Transverse colon (tissue), 4 donors: Measurements from ENCODE around the gene DCTN2. TPM values are rescaled to one million over a fixed set of nuclear protein-coding genes. Genes with fewer than 3 reads are reported as not detected.

Source experiments
- DNase-seq: peaks from one replicate; pipeline ENCODE4 v3.0.0-alpha.2; 2019
- H3K27ac ChIP-seq, 4 donors: fragments of 200-600 bp; sonication (generic); 2 replicates each; pipeline ENCODE4 v1.5.1; 2016 to 2018; ENCODE audit warnings: inconsistent platforms in 4 of 4
- H3K27me3 ChIP-seq: fragments of 200-600 bp; sonication (generic); 2 replicates; pipeline ENCODE4 v1.5.1; 2017; ENCODE audit warnings: inconsistent platforms
- H3K36me3 ChIP-seq, 4 donors: fragments of 200-600 bp; sonication (generic); 2 replicates each; pipeline ENCODE4 v1.5.1; 2017 to 2019; ENCODE audit warnings: inconsistent platforms in 4 of 4
- H3K4me1 ChIP-seq, 4 donors: fragments of 200-600 bp; sonication (generic); 2 replicates each; pipeline ENCODE4 v1.5.1; 2017 to 2020; ENCODE audit warnings: inconsistent platforms in 4 of 4
- H3K4me3 ChIP-seq, 4 donors: fragments of 200-600 bp; sonication (generic); 1 replicate in 1 of 4; 2 replicates in 3 of 4; pipeline versions ENCODE4 v1.5.1 to v1.6.1; 2017 to 2019; ENCODE audit warnings: inconsistent platforms in 4 of 4
- H3K9me3 ChIP-seq, 2 donors: fragments of 200-600 bp; sonication (generic); 2 replicates each; pipeline ENCODE4 v1.5.1; 2017 to 2019; ENCODE audit warnings: inconsistent platforms in 2 of 2
- CTCF ChIP-seq, 5 experiments: fragments of 200-600 bp in 3 of 5; fragments of 450-650 bp in 2 of 5; sonication (generic) in 3 of 5; IDR thresholded peaks; 1 replicate in 2 of 5; 2 replicates in 3 of 5; pipeline ENCODE4 v1.5.1; 2016 to 2017; ENCODE audit warnings: antibody characterized with exemption in 5 of 5, inconsistent platforms in 3 of 5, mild to moderate bottlenecking in 2 of 5, moderate library complexity in 1 of 5
- EP300 ChIP-seq: sonication (generic); formaldehyde crosslinking; IDR thresholded peaks from one replicate; pipeline ENCODE4 v1.6.1; 2017; ENCODE audit warnings: antibody characterized with exemption, low read depth
- POLR2A ChIP-seq: fragments of 450-650 bp; IDR thresholded peaks from one replicate; pipeline ENCODE4 v1.6.1; 2016; ENCODE audit warnings: antibody characterized with exemption, mild to moderate bottlenecking, moderate library complexity
- POLR2AphosphoS5 ChIP-seq, 3 donors: sonication (generic); formaldehyde crosslinking; IDR thresholded peaks; one replicate each; pipeline ENCODE4 v1.6.1; 2016; ENCODE audit warnings: antibody characterized with exemption in 3 of 3
- WGBS, 2 donors: methylation state at CpG; one replicate each; pipeline ENCODE4 v1.1.5; 2018; ENCODE audit warnings: low coverage in 1 of 2; 5-methylcytosine and 5-hydroxymethylcytosine counted together
- in situ Hi-C, 4 donors: fragments of 200-750 bp; cut with MboI; loops; one replicate each; pipeline versions ENCODE4 v1.15.0 to v1.15.1; 2017; ENCODE audit warnings: low sequenced_read_pairs in 3 of 4, low pct_ligation_motif_present in 1 of 4, low pct_unique_long_range_greater_than_20kb in 1 of 4
- intact Hi-C: fragments of 100-400 bp; cut with DNase I; formaldehyde crosslinking; loops from one replicate; pipeline ENCODE4 v1.15.1; 2023; ENCODE audit warnings: low total_unique reads
- total RNA-seq, 4 donors: library from RNA; depleted of rRNA; stranded (reverse); fragments of >200 nt; gene quantifications; one replicate each; pipeline ENCODE4 v1.1.0, GENCODE V29; 2016

Gene DCTN2
- total RNA-seq, 4 donors from 2014 or later = 154 to 344 (median 175) TPM

GRCh38 chr12:57579677-57580465, 32.9 kb upstream of the DCTN2 start:
- WGBS, 2 donors = 80 to 87% methylated on average over 3 to 8 of the region's 8 CpGs
- TF ChIP-seq POLR2AphosphoS5 (IDR thresholded peaks at IDR 0.05) = no peak
- no peak for TF ChIP-seq CTCF (IDR thresholded peaks at IDR 0.05)
- TF ChIP-seq POLR2A = no peak
- no peak for TF ChIP-seq EP300
- Histone ChIP-seq H3K9me3 (no peaks in the 10 kb centered on the region), H3K4me3 (no peak overlapping the region), H3K27me3 (peaks cover 14% of the 10 kb centered on the region), H3K4me1 (no peaks in the 10 kb centered on the region), H3K27ac (peak overlapping the region in 1 of 4 donors; percentile 25), H3K36me3 (no peaks in the 10 kb centered on the region)
- intact Hi-C loops = loop anchor here (2.0 kb wide), 1 partner anchor 47 kb away; no protein-coding TSS in a partner anchor
- in situ Hi-C loops = loop anchor here in 3 of 4 donors (5.0 to 10.0 kb wide), 3 partner anchors 42 to 47 kb away; no protein-coding TSS in a partner anchor
- DNase-seq = no peak

GRCh38 chr12:57579011-57579410, 32.0 kb upstream of the DCTN2 start:
- H3K4me3 ChIP-seq = no peak overlapping the region
- DNase-seq = no peak
- no peaks in the 10 kb centered on the region for H3K36me3 ChIP-seq
- WGBS, 2 donors = 50 to 87% methylated on average over 1 to 2 of the region's 2 CpGs
- no peaks in the 10 kb centered on the region for H3K4me1 ChIP-seq
- H3K27me3 ChIP-seq = peaks cover 13% of the 10 kb centered on the region
- H3K9me3 ChIP-seq = no peaks in the 10 kb centered on the region
- in situ Hi-C loops = loop anchor here in 1 of 4 donors (10.0 kb wide), 1 partner anchor 46 kb away; no protein-coding TSS in a partner anchor
- no peak for TF ChIP-seq POLR2AphosphoS5 (IDR thresholded peaks at IDR 0.05)
- no peak for TF ChIP-seq CTCF (IDR thresholded peaks at IDR 0.05)
- no peak for TF ChIP-seq EP300
- no peak for TF ChIP-seq POLR2A
- no peak overlapping the region for H3K27ac ChIP-seq
- intact Hi-C loops = no loop called here

- peaks cover 11% of the 10 kb centered on the region for H3K27me3 ChIP-seq
- H3K4me3 ChIP-seq = no peak overlapping the region
- WGBS, 2 donors = 90 to 95% methylated on average over 11 to 12 of the region's 12 CpGs
- intact Hi-C loops = no loop called here
- H3K9me3 ChIP-seq = no peaks in the 10 kb centered on the region
- TF ChIP-seq POLR2AphosphoS5 (IDR thresholded peaks at IDR 0.05) (no peak), POLR2A (no peak), CTCF (IDR thresholded peaks at IDR 0.05) (no peak), EP300 (no peak)
- no peaks in the 10 kb centered on the region for H3K4me1 ChIP-seq
- DNase-seq = no peak
- in situ Hi-C loops = loop anchor here in 1 of 4 donors (10.0 kb wide), 1 partner anchor 47 kb away; no protein-coding TSS in a partner anchor
- H3K36me3 ChIP-seq = no peaks in the 10 kb centered on the region
- no peak overlapping the region for H3K27ac ChIP-seq
These were observed 31.2 kb upstream of the DCTN2 start for GRCh38 chr12:57577981-57578758.

- intact Hi-C loops (no loop called here), in situ Hi-C loops (loop anchor here in 1 of 4 donors (10.0 kb wide), 1 partner anchor 48 kb away; no protein-coding TSS in a partner anchor)
- DNase-seq = no peak
- no peaks in the 10 kb centered on the region for H3K9me3 ChIP-seq
- WGBS, 2 donors = 77 to 78% methylated on average over 4 to 9 of the region's 9 CpGs
- no peaks in the 10 kb centered on the region for H3K4me1 ChIP-seq
- H3K27me3 ChIP-seq = no peaks in the 10 kb centered on the region
- H3K4me3 ChIP-seq = no peak overlapping the region
- TF ChIP-seq CTCF (IDR thresholded peaks at IDR 0.05) (no peak), POLR2AphosphoS5 (IDR thresholded peaks at IDR 0.05) (no peak), POLR2A (no peak), EP300 (no peak)
- no peak overlapping the region for H3K27ac ChIP-seq
- no peaks in the 10 kb centered on the region for H3K36me3 ChIP-seq
These were observed 29.7 kb upstream of the DCTN2 start for GRCh38 chr12:57576613-57577160.
